CD4-positive, alpha-beta T cell treated with Interleukin-4 for 1 hour (primary cell): ENCODE data around the gene USP48.
A peak's percentile ranks its signal among the peaks of the same experiment; 100 is the strongest.
"Not testable (repeated sequence)": the region's sequence is repeated elsewhere in the genome, so short reads cannot be mapped to it uniquely, and the experiment has no call there.

Experiments
- DNase-seq, 2 donors: peaks; one replicate each; pipeline ENCODE4 v3.0.0-alpha.2; 2020 to 2022

Gene USP48

DNA sequence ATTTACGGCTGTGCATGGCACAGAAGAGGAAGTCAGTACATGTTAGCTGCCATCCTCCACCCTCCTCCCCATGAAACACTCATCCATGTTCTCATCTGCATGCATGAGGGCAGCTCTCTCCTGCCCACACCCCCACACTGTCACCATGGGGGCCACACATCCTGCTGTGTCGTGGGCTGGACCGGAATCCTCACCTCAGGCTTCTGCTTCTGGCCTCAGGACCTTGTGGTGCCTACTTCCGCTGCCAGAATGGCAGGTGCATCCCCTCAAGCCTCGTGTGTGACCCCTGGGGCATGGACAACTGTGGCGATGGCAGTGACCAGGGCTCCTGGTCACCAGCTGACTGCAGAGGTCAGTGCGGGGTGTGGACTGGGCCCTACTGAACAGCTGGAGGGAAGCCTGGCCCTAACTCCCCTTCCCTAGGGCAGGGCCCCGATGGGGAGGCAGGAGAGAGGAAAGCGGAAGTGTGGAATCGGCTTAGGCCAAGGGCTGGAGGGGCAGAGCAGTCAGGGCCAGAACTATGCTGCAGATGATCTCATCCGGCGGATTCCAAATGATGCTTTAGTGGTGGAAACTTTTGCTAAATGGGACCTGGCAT, 32.9 kb upstream of the USP48 start:
- peak in 1 of 2 donors; percentile 18 for DNase-seq

DNA sequence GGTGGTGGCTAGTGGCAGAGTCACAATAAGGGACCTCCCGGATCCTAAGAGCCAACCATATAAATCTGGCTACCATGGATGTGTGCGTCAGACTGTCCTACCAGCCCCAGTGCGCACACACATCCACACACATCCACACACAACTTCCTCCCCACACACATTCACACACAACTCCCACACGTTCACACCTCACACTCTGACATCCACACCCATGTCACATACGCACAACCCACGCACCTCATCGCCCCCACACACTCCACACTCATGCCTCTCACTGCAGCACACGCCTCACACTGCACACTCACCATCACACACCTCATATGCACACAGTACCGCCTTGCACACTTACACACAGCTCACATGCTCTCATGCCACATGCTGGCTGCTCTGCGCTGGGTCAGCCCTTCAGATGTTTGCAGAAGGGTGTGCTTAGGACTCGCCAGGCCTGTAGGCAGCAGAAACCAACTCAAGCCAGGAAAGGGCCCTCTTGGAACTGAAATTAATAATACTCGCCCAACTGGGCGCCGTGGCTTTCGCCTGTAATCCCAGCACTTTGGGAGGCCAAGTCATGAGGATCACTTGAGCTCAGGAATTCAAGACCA, 32.1 kb upstream of the USP48 start:
- no peak for DNase-seq

DNA sequence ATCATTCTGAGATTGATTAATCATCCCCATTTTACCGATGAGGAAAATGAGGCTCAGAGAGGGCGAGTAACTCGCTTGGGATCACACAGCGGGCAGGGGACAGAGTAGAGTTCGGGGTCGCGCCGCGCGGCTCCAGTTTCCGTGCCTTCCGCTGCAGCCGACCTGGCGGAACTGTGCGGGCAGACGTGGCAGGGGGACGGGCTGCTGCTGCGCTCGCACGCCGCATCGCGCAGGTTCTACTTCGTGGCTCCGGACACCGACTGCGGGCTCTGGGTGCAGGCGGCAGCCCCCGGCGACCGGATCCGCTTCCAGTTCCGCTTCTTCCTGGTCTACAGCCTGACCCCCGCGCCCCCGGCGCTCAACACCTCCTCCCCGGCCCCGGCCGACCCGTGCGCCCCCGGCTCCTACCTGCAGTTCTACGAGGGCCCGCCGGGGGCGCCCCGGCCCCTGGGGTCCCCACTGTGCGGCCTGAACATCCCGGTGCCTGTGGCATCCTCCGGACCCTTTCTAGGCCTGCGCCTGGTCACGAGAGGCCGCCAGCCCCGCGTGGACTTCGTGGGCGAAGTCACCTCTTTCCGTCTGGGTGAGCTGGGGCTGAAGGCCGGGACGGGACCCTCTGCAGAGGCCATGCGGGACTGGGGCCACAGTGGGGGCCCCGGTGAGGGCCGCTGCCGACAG, 31.4 kb upstream of the USP48 start:
- DNase-seq: peak; percentile 14 to 22

DNA sequence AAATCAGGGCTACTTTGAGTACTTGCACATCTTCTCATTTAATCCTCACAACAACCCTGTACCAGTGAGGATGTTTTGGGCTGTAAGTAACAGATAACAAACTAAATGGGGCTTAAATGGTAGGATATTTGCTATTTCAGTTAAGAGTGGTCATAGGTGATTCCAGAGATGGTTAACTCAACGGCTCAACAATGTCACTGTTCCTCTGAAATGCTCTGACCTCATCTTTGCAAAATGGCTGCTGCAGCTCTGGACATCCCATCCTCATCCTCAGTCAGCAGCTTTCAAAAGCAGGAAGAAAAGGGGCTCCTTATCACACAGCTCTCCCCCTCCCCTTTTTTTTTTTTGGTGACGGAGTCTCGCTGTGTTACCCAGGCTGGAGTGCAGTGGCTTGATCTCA, 30.6 kb upstream of the USP48 start:
- DNase-seq: no peak

DNA sequence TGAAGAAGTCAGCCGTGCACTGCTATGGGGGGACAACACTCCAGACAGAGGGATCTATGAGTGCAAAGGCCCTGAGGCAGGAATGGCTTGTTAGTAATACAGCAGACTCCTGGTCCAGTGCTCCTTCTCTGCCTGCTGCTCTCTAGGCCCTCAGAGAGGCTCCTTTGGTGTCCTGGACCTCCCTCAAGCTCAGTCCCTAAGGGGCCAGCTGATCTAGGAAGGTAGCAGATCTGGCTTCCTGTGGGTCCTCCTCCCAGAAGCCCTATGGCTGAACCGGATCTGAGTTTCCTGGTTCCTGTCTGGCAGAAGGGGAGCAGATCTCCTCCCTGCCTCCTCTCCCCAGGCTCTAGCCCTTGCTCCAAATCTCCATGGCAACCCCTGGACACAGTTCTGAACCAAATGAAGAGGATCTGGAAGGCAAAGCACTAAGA, 28.9 kb upstream of the USP48 start, which contains the start of gene LDLRAD2:
TSS of gene LDLRAD2 (plus strand) at position 391 of the 431 bp plus-strand sequence. CDS start 187 bp downstream, outside the sequence.
- DNase-seq: no peak

DNA sequence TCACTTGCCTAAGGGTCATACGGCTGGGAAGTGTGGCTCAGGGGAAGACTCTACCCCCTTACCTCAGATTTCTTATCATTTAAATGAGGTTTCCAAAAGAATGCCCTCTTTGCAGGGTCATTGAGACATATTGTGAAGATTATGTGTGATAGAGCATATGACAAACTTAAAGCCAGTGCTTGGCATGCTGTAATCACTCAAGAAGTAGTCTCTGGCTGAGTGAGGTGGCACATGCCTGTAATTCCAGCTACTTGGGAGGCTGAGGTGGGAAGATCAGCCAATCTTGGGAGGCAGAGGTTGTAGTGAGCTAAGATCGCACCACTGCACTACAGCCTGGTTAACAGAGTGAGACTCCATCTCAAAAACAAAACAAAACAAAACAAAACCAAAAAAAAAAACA, 21.6 kb upstream of the USP48 start:
- DNase-seq: no peak

DNA sequence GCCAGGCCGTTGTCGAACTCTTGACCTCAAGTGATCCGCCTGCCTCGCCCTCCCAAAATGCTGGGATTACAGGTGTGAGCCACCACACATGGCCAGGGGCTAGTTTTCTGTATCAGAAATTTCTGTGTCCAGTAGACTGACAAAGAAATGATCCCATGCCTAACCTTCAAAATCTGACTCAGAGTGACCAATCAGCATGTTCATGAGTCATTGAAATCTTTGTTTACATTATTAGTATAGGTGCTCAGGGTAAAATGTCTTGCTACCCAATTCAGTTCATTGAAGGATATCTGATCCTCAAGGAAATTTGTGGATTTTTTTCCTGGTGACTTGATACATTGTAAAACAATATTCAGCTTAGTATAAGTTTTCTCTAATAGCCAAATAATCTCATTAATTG, 18.2 kb upstream of the USP48 start:
- DNase-seq: no peak

DNA sequence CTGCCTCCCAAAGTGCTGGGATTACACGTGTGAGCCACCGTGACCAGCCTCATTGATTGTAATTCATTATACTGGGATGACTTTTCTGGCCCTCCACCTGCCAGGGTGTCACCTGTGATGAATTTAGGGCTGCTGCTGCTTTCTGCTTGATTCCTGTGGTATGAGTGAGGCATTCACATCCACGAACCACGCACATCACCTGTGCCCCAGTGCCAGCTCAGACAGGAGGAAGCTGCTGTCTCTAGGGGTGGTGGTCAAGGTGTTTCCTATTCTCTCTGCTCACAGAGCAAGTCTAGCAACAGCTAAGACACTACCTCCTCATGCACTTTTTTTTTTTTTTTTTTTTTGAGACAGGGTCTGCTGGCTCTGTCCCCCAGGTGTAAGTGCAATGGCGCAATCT, 16.8 kb upstream of the USP48 start:
- no peak for DNase-seq

DNA sequence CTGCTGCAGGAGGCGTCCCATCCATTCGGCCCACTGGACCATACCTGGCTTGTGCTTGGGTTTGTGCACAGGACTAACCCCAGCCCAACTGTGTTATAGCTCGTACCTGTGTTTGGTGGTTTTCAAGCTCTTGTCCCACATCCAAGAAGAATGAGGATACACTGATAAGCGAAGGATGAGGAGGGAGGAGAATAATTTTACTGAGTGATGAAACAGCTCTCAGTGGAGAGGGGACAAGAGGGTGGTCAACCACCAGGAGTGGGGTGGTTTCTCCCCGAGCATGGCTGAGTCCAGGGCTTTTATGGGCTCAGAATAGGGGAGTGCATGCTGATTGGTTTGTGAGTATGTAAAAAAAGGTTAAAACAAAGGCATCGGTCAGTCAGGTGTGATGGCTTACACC, 12.1 kb upstream of the USP48 start:
- no peak for DNase-seq

DNA sequence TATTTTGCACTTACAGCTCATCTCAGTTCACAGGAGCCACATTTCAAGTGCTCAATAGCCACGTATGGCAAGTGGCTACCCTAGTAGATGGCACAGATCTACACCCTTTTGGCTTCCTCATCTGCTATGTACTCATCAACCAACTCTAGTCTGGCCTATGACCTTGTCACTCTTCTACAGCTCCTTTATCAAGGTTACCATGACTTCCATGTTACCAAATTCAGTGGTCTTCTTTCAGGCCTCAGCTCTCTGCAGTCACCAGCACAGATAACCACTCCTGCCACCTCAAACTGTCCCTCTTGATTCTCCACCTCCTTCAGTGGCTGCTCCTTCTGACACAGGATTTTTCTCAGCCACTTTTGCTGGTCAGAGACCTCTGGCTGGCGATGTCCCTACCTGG, 11.7 kb upstream of the USP48 start:
- no peak for DNase-seq

DNA sequence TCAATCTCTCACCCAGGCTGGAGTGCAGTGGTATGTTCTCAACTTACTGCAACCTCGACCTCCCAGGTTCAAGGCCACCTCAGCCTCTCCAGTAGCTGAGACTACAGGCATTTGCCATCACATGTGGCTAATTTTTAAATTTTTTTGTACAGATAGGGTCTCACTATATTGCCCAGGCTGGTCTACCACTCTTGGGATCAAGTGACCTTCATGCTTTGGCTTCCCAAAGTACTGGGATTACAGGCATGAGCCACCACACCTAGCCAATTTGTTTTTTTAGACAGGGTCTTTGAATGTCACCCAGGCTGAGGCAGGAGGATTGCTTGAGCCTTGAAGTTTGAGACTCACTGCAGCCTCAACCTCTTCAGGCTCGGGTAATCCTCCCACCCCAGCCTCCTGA, 10.2 kb upstream of the USP48 start:
- no peak for DNase-seq

DNA sequence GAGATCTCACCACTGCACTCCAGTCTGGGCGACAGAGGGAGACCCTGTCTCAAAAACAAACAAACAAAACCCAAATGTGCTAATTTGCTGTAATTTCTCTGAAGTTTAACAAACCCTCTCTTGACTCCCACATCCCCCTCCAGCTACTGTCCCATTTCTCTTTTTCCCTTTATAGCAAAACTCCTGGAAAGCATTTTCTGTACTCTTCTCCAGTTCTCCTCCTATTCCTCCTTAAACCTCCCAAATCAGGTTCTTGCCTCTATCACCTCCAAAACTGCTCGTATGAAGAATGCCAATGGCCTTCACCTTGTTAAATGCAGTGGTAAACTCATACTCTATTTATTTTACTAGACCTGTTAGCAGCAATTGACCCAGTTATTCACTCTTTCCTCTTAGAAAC, 3.7 kb upstream of the USP48 start:
- no peak for DNase-seq

DNA sequence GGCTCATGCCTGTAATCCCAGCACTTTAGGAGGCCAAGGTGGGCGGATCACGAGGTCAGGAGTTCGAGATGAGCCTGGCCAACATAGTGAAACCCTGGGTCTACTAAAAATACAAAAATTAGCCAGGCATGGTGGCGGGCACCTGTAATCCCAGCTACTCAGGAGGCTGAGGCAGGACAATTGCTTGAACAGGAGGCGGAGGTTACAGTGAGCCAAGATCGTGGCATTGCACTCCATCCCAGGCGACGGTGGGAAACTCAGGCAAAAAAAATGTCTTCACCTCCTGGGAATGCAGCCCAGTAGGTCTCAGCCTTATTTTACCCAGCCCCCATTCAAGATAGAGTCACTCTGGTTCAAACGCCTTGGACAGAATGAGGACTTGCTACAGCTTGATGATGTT, 2.8 kb upstream of the USP48 start:
- not testable (repeated sequence) for DNase-seq

DNA sequence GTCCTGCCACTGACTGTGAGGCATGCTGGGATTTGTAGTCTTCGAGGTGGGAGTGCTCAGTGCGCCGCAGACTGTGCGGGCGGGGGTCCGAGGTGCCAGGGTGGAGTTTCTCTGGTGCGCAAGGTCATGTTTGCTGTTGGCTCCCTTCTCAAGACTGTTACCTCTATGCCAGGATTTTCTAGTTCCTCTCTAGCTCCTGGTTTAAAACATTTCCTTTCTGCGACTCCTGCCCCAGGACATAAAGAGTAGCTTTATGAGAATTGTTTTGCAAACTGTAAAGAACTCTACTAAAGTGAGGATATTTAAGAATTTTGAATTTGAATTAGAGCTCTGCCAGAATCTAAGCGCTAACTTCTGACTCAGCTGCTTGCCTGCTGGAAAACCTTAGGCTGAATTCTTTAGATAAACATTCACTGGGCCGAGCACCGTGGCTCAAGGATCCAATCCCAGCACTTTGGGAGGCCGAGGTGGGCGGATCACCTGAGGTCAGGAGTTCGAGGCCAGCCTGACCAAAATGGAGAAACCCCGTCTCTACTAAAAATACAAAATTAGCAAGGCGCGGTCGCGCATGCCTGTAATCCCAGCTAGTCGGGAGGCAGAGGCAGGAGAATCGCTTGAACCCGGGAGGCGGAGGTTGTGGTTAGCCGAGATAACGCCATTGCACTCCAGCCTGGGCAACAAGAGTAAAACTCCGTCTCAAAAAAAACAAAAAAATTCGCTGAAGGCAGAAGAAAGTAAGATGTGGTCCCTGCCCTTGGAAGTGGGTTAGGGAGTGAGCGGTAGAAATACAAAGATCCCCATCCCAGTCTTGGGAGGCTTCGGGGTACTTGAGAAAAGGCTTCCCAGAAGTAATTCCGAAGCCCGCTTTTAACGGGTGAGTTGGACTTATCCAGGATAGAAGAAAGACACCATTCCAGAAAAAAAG, 992 bp upstream of the USP48 start:
- DNase-seq: no peak

DNA sequence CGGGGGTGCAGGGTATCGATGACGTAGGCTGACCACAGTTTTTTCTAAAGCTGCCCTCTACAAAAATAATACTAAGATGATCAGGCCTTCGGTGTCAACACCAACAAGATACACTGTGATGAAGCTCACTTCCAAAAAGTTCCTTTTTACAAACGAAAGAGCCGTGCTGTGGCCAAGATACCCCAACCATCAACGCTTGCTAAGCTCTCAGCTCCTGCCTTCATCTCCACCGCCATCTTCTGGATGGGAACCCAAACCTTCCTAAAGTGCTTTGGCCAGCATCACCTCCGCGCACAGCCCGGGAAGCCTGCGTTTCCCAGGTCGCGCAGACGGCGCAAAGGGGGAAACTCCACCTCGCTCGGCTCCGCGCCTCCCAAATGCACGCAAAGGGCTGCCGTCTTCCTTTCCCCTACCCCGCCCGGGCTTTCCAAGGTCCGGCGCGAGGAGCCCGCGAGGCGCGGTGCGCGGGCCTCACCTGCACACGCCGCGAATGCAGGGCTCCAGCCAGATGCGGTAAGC, 541 bp downstream of the USP48 start:
- DNase-seq: peak; percentile 56 to 72

DNA sequence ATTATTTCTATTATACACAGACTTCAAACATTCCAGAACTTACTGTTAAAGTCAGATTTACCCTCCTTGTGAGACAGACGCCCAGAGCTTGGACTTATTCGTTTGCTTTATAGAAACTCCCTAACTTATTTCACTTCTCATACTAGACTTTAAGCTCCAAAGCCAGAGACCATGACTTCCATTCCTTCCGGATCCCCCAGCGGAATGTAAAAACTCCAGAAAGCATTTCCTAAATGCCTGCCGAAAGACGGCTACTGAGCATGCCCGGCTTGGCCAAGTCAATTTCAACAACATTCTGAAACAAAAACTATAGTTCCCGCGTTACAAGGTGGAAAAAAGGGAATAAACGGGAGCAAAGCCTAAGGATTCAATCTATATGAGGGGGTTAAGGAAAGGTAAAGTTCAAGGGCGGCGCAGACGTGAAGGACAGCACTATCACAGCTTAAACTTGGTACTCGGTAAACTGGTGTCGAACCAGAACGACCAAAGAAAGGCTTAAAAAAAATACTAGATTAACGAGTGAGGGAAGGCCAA, 1.1 kb downstream of the USP48 start:
- DNase-seq: no peak

DNA sequence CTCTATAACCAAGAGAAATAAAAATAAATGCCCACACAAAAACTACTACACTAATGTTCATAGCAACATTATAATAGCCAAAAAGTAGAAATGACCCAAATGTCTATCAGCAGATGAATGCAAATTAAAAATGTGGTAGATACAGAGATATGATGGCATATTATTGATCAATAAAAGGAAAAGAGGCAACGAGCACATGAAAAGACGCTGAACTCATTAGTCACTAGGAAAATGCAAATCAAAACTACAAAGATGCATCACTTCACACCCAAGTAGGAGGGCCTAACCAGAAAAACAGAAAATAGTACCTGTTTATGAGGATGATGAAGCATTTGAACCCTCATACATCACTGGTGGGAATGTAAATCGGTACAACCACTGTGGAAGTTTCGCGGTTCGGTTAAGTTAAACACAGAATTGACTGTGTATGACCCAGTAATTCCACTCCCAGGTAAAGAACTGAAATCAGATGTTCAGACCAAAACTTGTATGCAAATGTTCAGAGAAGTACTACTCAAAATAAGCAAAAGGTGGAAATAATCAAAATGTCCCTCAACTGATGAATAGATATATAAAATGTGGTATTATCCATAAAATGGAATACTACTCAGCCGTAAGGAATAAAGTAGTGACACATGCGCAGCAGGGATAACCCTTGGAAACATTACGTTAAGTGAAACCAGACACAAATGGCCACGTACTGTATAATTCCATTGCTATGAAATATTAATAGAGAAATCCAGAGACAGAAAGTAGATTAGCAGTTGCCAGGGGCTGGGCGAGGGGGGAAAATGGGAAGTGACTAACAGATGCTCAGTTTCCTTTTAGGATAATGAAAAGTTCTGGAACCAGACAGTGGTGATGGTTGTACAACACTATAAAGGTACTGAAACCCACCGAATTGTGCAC, 3.1 kb downstream of the USP48 start:
- peak in 1 of 2 donors; percentile 31 for DNase-seq

DNA sequence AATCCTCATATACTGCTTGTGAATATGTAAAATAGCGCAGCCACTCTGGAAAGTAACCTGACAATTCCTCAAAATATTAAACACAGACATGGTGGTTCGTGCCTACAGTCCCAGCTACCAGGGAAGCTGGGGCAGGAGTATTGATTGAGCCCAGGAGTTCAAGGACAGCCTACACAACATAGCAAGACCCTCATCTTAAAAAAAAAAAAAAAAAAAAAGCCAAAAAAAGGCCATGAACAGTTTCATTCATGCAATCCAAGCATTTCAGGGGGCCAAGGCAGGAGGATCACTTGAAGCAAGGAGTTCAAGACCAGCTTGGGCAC, 4.6 kb downstream of the USP48 start:
- no peak for DNase-seq

DNA sequence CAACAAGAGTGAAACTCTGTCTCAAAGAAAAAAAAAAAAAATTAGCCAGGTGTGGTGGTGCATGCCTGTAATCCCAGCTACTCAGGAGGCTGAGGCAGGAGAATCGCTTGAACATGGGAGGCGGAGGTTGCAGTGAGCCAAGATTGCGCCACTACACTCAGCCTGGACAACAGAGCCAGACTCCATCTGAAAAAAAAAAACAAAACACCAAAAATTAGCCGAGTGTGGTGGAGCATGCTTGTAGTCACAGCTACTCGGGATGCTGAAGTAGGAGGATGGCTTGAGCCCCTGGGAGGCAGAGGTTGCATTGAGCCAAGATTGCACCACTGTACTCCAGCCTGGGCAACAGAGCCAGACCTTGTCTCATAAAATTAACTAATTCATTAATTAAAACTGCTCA, 6.0 kb downstream of the USP48 start:
- not testable (repeated sequence) for DNase-seq

DNA sequence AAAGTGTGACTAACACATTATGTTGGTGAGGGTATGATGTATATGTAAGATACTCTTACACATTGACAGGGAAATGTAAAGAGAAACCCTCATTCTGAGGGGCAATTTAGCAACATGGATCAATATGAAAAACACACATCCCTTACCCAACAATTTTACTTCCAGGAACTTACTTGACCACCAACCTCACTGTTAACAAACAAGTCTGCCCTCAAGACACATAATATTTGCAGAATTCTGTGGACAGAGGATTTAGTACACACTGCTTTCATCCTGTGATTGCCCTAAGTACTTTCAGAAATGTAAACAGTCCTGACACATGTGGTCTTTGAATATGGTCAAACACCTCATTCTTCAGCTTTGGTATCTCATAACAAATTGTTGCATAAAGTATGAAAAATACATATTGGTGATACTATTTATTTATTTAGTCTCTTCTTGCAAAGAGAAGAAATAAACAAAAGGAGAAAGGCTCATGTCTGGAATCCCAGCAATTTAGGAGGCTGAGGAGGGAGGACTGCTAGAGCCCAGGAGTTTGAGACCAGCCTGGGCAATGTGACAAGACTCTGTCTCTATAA, 6.9 kb downstream of the USP48 start:
- DNase-seq: no peak

DNA sequence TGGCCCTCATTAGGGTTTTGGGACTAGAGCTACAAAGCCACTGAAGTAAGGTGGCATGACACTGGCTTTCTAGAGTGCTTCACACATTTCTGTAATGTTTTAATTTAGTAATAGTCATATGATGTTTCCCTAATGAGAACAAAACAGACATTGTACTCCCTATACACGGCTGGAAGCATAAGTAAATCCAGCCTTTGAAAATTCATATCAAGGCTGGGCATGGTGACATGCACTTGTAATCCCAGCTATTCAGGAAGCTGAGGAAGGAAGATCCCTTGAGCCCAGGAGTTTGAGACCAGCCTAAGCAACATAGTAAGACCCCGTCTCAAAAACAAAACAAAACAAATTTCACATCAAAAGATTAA, 7.4 kb downstream of the USP48 start:
- DNase-seq: no peak
